HG03175 (cell line): ENCODE data around the gene SLC25A12.
"Not testable (repeated sequence)": the region's sequence is repeated elsewhere in the genome, so short reads cannot be mapped to it uniquely, and the experiment has no call there.

ENCODE experiments used
- ATAC-seq: cut with Tn5 transposase; IDR thresholded peaks from one replicate; pipeline ENCODE4 v1.9.1; 2021; ENCODE audit warnings: mild to moderate bottlenecking, moderate library complexity; ENCODE audit not compliant: unreplicated experiment

Gene SLC25A12

DNA sequence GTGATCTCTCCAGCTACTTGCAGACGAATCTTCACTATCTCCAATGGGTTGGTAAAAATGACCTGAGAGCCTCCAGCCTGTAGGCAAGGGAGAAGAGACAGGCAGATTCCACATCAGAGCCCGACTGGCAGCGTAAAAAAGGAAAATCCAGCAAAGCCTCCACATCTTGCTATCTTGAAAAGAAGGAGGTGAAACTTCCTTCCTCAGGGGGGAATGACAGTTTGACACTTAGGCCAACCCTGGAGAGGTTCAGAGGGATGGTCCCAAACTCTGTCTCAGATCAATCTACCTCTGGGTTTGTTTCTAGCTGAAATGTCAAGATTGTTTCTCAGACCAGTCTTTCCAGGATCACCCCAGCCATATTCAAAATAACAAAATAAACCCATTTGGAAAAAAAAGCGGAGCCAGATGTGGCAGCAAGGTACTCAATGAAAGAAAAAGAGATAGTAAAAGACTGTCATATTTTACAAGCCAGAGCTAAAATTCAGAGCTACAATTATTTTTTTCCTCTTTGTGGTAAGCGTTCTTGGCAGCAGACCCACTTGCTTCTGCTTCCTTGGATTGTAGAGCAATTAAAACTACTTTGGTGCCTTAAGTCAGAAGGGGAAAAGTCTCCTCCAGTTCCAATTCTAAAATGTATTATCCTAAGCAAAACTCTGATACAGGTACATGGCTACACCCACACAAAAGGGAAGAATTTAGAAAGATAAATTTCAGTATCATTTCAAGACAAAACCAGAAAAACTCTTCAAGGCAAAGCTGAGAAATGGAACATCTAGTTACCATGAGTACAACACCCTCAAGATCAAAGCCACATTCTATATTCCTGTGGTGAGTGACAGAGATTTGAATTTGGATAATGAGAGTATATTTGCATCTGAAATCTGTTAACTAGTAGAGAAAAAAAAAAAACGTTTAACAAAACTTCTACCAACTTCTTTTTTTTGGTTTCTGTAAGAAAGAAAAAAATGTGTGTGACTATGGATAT is 100.1 kb downstream of the SLC25A12 start:
- no peak for ATAC-seq

GRCh38 chr2:171792886-171793580 is 101.0 kb downstream of the SLC25A12 start:
- ATAC-seq = no peak

DNA sequence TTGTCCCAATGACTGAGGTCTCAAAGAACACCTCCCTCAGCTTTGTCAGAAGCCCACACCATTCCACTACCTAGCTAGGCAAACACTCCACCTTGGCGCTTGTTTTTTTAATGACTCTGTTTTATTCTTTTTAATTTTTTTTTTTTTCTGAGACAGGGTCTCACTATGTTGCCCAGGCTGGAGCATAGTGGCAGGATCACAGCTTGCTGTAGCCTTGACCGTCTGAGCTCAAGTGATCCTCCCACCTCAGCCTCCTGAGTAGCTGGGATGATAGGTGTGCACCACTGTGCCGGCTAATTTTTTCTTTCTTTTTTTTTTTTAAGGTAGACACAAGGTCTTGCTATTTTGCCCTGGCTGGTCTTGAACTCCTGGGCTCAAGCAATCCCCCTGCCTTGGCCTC is 101.9 kb downstream of the SLC25A12 start:
- no peak for ATAC-seq

- ATAC-seq = no peak
Measured at GRCh38 chr2:171791361-171791760, 102.7 kb downstream of the SLC25A12 start.

DNA sequence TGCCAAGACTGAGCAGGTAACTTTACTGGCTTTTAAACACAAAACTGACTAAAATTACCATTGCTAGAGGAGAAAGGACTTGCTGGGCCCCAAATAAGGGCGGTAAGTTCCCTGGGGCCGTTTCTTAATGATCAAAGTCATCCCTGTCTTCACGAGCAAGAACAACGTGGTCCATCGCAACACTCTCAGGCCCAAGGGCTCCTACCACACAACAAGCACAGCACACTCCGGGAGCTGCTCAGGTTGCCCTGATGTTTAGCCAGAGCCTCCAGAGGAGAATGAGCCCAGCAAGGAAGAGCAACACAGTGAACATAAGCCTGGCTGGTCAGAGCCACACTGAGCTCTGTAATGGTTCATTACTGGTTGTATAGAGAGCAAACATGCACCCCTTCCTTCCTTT is 104.1 kb downstream of the SLC25A12 start:
- no peak for ATAC-seq

- ATAC-seq = no peak
Measured at GRCh38 chr2:171788316-171788993, 105.6 kb downstream of the SLC25A12 start.

GRCh38 chr2:171787333-171788072 is 106.5 kb downstream of the SLC25A12 start:
- no peak for ATAC-seq

GRCh38 chr2:171785450-171785849 is 108.6 kb downstream of the SLC25A12 start:
- ATAC-seq = no peak

DNA sequence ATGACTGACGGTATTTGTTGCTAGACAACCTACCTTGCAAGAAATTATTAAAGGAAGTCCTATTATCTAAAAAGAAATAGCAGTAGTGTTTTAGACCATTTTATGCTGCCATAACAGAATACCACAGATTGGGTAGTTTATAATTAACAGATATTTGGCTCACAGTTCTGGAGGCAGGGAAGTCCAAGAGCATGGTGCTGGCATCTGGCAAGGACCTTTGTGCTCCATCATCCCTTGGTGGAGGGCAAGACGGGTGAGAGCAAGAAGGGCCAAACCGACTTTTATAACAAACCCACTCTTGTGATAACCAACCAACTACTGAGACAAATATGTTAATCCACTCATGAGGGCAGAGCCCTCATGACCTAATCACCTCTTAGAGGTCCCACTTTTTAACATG is 115.5 kb downstream of the SLC25A12 start:
- no peak for ATAC-seq

DNA sequence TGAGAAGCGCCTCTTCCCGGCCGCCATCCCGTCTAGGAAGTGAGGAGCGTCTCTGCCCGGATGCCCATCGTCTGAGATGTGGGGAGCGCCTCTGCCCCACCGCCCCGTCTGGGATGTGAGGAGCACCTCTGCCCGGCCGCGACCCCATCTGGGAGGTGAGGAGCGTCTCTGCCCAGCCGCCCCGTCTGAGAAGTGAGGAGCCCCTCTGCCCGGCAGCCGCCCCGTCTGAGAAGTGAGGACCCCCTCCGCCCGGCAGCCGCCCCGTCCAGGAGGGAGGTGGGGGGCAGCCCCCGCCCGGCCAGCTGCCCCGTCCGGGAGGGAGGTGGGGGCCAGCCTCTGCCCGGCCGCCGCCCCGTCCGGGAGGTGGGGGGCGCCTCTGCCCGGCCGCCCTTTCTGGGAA is 119.5 kb downstream of the SLC25A12 start:
- not testable (repeated sequence) for ATAC-seq

DNA sequence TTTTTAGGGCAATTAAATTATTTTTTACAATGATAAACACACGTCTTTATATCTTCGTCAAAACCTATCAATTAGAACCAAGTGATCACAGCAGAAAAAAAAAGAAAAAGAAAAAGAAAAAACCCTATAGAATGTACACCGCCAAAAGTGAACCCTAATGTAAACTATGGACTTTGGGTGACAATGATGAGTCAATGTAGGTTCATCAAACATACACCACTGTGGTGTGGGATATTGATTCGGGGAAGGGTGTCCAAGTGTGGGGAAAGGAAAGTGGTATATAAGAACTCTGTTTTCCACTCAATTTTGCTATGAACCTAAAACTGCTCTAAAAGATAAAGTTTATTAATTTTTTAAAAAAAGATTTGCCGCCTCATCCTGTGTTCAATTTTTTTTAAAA is 121.7 kb downstream of the SLC25A12 start:
- ATAC-seq = no peak

DNA sequence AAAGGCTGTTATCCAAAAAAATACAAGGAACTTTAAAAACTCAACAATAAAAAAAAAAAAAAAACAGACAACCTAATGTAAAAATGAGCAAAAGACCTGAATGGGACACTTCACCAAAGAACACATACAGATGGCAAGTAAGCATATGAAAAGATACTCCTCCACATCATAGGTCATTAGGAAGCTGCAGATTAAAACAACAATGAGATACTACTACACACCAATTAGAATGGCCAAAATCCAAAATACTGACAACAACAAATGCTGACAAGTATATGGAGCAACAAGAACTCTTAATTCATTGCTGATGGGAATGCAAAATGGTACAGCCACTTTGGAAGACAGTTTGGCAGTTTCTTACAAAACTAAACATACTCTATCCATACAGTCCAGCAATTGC is 122.6 kb downstream of the SLC25A12 start:
- ATAC-seq = no peak

DNA sequence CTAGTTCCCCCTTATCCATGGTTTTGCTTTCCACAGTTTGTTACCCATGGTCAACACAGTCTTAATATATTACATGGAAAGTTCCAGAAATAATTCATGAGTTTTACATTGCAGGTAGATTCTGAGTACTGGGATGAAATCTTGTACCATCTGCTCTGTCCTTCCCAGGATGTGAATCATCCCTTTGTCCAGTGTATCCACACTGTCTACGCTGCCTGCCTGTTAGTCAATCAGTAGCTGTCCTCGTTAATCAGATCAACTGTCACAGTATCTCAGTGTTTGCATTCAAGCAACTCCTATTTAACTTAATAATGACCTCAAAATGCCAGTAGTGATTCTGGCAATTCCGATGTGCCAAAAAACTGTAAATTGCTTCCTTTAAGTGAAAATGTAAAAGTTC is 130.4 kb downstream of the SLC25A12 start:
- ATAC-seq = no peak

DNA sequence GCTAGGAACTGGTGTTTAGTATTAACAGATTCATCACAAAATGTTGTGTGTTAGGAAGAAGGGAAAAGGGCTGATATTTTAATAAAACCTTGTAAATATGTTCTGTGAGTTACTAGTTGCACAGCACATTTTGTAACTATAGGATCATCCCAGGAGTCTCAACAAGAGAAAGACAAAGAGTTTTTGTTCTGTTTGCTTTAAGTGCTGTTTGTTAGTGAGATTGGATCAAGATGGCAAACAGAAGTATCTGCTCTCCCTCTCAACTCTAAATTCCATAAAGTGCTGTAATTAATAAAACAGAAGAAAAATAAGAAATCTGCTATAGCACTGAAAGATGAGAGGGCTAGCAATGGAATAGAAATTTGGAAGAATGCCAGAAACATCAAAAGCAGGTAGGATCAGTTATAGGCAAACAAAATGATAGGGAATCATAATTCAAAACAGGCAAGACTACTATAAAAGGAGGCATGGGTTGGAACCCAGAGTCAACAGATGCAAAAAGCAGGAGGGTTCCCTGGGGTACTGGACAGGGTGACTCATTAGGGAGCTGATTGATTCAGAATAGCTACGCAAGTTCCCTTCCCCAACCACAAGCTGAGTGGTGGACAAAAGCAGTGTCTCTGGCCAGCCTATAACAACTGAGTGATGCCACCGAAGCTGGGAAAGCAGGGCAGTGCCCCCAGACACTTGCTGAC is 131.0 kb downstream of the SLC25A12 start:
- no peak for ATAC-seq

- not testable (repeated sequence) for ATAC-seq
Measured at GRCh38 chr2:171761176-171761575, 132.9 kb downstream of the SLC25A12 start.

DNA sequence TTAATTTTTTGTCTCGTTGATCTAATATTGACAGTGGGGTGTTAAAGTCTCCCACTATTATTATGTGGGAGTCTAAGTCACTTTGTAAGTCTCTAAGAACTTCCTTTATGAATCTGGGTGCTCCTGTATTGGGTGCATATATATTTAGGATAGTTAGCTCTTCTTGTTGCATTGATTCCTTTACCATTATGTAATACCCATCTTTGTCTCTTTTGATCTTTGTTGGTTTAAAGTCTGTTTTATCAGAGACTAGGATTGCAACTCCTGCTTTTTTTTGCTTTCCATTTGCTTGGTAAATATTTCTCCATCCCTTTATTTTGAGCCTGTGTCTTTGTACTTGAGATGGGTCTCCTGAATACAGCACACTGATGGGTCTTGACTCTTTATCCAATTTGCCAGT is 135.3 kb downstream of the SLC25A12 start:
- ATAC-seq = not testable (repeated sequence)

- ATAC-seq = no peak
Measured at GRCh38 chr2:171754254-171754939, 139.6 kb downstream of the SLC25A12 start.

DNA sequence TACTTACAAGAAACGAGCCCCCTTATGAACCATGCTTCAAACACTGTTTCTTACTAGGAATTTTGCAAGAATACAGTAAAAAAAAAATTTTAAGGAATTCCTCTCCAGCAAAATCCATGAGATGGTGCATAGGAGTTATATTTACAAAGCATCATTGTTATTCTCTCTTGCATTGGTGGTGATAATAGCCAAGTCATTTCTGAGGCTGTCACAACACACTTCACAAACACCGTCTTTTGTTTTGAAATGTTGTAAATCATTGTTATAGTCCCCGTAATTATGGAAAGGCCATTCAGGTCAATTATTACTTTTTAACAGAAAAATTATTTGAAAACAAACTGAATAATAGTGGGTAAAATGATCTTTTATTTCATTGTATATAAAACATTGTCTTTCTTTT is 146.7 kb downstream of the SLC25A12 start:
- ATAC-seq = no peak

DNA sequence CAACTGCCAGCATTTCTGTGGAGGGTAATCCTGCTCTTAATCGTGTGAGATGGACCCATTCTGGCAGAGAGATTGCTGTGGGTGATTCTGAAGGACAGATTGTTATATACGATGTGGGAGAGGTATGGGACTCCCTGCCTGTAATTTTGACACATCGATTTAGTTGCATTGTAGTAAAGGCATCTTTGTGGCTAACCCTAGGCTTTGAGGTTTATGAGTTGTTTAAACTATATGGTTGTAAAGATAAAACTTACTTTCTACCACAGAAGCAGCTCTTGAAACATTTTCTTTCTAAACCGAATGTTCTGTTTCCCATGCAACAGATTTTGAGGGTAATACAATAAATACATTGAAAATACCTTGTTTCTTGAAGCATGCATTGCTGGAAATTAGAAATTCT is 148.2 kb downstream of the SLC25A12 start:
- no peak for ATAC-seq

DNA sequence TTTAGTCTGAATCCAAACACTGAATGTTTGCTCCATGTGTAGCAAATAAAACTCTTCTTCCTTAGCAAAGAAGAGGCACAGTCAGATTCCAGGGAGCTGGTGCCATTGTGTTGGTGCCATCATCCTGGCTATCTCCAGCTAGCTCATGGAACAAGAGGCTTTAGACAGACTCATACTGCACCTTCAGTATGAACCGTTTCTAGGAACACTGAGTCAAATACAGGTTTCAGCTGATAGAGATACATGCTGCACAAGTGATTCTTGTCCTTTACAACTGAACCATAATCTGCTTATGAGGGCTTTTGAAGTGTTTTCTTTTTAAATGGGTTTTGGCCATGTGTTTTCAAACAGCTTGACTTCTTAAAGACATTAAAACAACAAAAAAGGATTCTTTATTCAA is 148.9 kb downstream of the SLC25A12 start:
- no peak for ATAC-seq
